WERI-Rb-1 (cell line): ENCODE results near the gene COL6A2.
"Not testable (repeated sequence)": the region's sequence is repeated elsewhere in the genome, so short reads cannot be mapped to it uniquely, and the experiment has no call there.

Experiments used
- DNase-seq: peaks from one replicate; pipeline ENCODE4 v3.0.0-alpha.2; 2020
- H3K27ac ChIP-seq: fragments of 250-450 bp; sonication (Bioruptor Pico); 2 replicates; pipeline ENCODE4 v1.5.1; 2020; ENCODE audit warnings: mild to moderate bottlenecking, moderate library complexity
- H3K27me3 ChIP-seq: fragments of 250-450 bp; sonication (Bioruptor Pico); 2 replicates; pipeline ENCODE4 v1.5.1; 2021; ENCODE audit warnings: mild to moderate bottlenecking, low read depth, moderate library complexity; ENCODE audit not compliant: insufficient read depth, severe bottlenecking
- H3K36me3 ChIP-seq: fragments of 250-450 bp; sonication (Bioruptor Pico); 2 replicates; pipeline ENCODE4 v1.5.1; 2020; ENCODE audit warnings: mild to moderate bottlenecking, moderate library complexity
- H3K4me3 ChIP-seq: 2 replicates; pipeline ENCODE4 v1.5.1; 2011; ENCODE audit warnings: low read depth, mild to moderate bottlenecking, control low read depth, low read length
- H3K9me3 ChIP-seq: fragments of 250-450 bp; sonication (Bioruptor Pico); 2 replicates; pipeline ENCODE4 v1.5.1; 2021; ENCODE audit warnings: mild to moderate bottlenecking, moderate library complexity; ENCODE audit not compliant: severe bottlenecking
- CTCF ChIP-seq: IDR thresholded peaks from 2 replicates; pipeline ENCODE4 v1.5.1; 2011; ENCODE audit warnings: low read depth, mild to moderate bottlenecking, control low read depth, inconsistent platforms, low read length

Gene COL6A2

GRCh38 chr21:46168659-46169386, 70.9 kb downstream of the COL6A2 start:
- TF ChIP-seq CTCF, result no peak
- Histone ChIP-seq H3K9me3 (no peaks in the 10 kb centered on the region), H3K4me3 (no peak overlapping the region), H3K36me3 (peaks cover 16% of the 10 kb centered on the region), H3K27ac (no peak overlapping the region), H3K27me3 (no peaks in the 10 kb centered on the region)
- DNase-seq, result no peak

- not testable (repeated sequence) for H3K9me3 ChIP-seq, H3K27ac ChIP-seq, H3K36me3 ChIP-seq, H3K4me3 ChIP-seq, H3K27me3 ChIP-seq, DNase-seq
These were observed 72.7 kb downstream of the COL6A2 start for GRCh38 chr21:46170436-46171193.

GRCh38 chr21:46171585-46171984, 73.7 kb downstream of the COL6A2 start:
- H3K9me3 ChIP-seq, result no peaks in the 10 kb centered on the region

GRCh38 chr21:46171996-46172862, 74.3 kb downstream of the COL6A2 start:
- no peak for TF ChIP-seq CTCF
- Histone ChIP-seq H3K27me3 (no peaks in the 10 kb centered on the region), H3K27ac (no peak overlapping the region), H3K36me3 (no peaks in the 10 kb centered on the region), H3K9me3 (peaks cover under 1% of the 10 kb centered on the region), H3K4me3 (no peak overlapping the region)
- no peak for DNase-seq

More at GRCh38 chr21:46171585-46171984, 73.7 kb downstream of the COL6A2 start:
- no peak overlapping the region for H3K4me3 ChIP-seq
- TF ChIP-seq CTCF, result no peak
- no peak overlapping the region for H3K27ac ChIP-seq
- peaks cover 6% of the 10 kb centered on the region; the same call in 1 of the 2 replicates for H3K36me3 ChIP-seq
- DNase-seq, result no peak
- H3K27me3 ChIP-seq, result no peaks in the 10 kb centered on the region

DNA sequence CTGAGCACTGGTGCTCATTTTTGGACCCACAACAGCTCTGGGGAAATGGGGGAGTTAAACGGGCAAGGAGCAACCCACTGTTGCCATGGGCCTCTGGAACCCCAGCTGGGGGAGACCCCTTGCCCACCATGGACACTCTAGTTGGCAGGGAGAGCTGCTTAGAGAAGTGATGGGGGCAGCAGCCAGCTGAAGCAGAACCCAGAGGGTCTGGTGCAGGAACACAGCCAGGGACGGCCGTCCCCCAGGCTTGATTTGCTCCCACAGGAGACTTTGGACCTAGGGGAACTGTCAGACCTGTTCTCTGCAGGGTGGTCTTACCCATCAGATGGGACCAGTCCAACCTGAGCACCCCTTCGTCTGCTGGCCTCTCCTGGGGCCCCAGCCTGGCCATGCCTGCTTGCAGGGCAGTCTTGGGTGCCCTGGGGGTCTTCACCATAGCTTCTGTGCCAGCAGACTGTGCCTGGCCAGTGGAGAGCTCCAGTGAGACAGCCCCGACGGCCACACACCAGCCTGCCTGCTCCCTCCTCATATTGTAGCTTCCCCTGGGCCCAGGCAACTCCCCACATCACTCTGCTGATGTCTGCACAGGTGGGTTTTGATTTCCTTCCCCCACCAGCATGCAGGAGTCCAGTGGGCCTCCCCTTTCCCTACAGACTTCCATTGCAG, 75.1 kb downstream of the COL6A2 start:
- H3K36me3 ChIP-seq, result no peaks in the 10 kb centered on the region
- TF ChIP-seq CTCF, result no peak
- H3K4me3 ChIP-seq, result no peak overlapping the region
- H3K27me3 ChIP-seq, result no peaks in the 10 kb centered on the region
- peaks cover 7% of the 10 kb centered on the region for H3K9me3 ChIP-seq
- no peak for DNase-seq
- H3K27ac ChIP-seq, result no peak overlapping the region
